Pancreas (tissue), 10 donors: ENCODE data around the gene HAUS7. TPM values are rescaled to one million over a fixed set of nuclear protein-coding genes. Genes with fewer than 3 reads are reported as not detected.

Experiments used
- ATAC-seq, 4 donors: fragments of 200-7000 bp; cut with Tn5 transposase; one replicate each; pipeline versions ENCODE4 v1.8.0 to v1.9.1; 2020; ENCODE audit warnings: mild to moderate bottlenecking in 4 of 4, moderate library complexity in 4 of 4
- DNase-seq, 6 donors: peaks; one replicate each; pipeline ENCODE4 v3.0.0-alpha.2; 2020
- FAIRE-seq: peaks from 2 replicates; lab custom pipeline; 2012; peaks lifted over from hg19 to GRCh38; lab: Jason Lieb, UNC
- H3K27ac ChIP-seq, 4 donors: fragments of 200-600 bp; sonication (generic); 1 replicate in 3 of 4; 2 replicates in 1 of 4; pipeline versions ENCODE4 v1.5.0 to v1.8.0; 2020
- H3K27me3 ChIP-seq, 4 donors: fragments of 200-600 bp; one replicate each; pipeline ENCODE4 v1.8.0; 2021
- H3K36me3 ChIP-seq, 3 donors: fragments of 200-600 bp; sonication (generic) in 1 of 3; one replicate each; pipeline versions ENCODE4 v1.5.0 to v1.8.0; 2020 to 2021
- H3K4me1 ChIP-seq, 3 donors: fragments of 200-600 bp; one replicate each; pipeline ENCODE4 v1.8.0; 2021
- H3K4me3 ChIP-seq, 4 donors: fragments of 200-600 bp; sonication (generic) in 2 of 4; one replicate each; pipeline versions ENCODE4 v1.5.0 to v1.8.0; 2020 to 2021
- H3K9me3 ChIP-seq, 4 donors: fragments of 200-600 bp; one replicate each; pipeline ENCODE4 v1.8.0; 2021
- WGBS, 2 donors: extraction: QIAGEN DNeasy Blood & Tissue Kit; methylation state at CpG; one replicate each; pipeline ENCODE4 v1.1.7; 2013; 5-methylcytosine and 5-hydroxymethylcytosine counted together
- intact Hi-C, 3 donors: fragments of 100-400 bp; cut with DNase I; formaldehyde crosslinking; loops; one replicate each; pipeline versions ENCODE4 v1.11.1 to v1.14.2; 2022
- polyA plus RNA-seq, 2 donors: library from polyadenylated mRNA; stranded (reverse); fragments of 200-250 nt; gene quantifications; one replicate each; pipeline ENCODE4 v1.2.3, GENCODE V29; 2013
- total RNA-seq, 6 donors: library from RNA; stranded (reverse); fragmentation: NEBNext Ultra II Directional in 4 of 6; extraction: Animal tissue kit (Norgen Biotek cat#: 25700) in 4 of 6; gene quantifications; one replicate each; pipeline versions ENCODE4 v1.2.1 to v1.2.4, GENCODE V29; 2021 to 2023
- TF ChIP-seq, protein P1 (sequence below), 4 donors: fragments of 200-600 bp; sonication (generic) in 3 of 4; IDR thresholded peaks; one replicate each; pipeline versions ENCODE4 v1.5.0 to v1.8.0; 2021; ENCODE audit warnings: antibody characterized with exemption in 4 of 4
- donor health status: healthy with polysubstance abuse.
- donor health status: DM: no; HTN: no; CAD: no; lungs with moderate emphysema.
- donor health status: DM: no; HTN: no; CAD: no.
- donor health status: control.
- donor health status: control.
- donor health status: Bipolar disorder and iron deficiency.
- donor health status: DM: yes; HTN: yes; CAD: no.
- donor health status: DM: no; HTN: no; CAD: no.
- donor health status: DM: no; HTN: no; CAD: no.
- donor health status: DM: yes; HTN: yes; CAD: no.

Gene HAUS7
- total and polyA plus RNA-seq, 8 donors = 4.9 to 44.1 (median 9.5) TPM

GRCh38 chrX:153456704-153457103 is 13.7 kb downstream of the HAUS7 start:
- 86 to 88% methylated on average over 9 of the region's 9 CpGs for WGBS, 2 donors
- Histone ChIP-seq H3K27ac (no peak overlapping the region), H3K4me1 (no peaks in the 10 kb centered on the region), H3K9me3 (no peaks in the 10 kb centered on the region), H3K4me3 (no peak overlapping the region), H3K36me3 (no peaks in the 10 kb centered on the region), H3K27me3 (no peaks in the 10 kb centered on the region)
- intact Hi-C loops = no loop called here
- DNase-seq = peak in 1 of 6 donors; percentile 47
- FAIRE-seq = no peak
- TF ChIP-seq, protein P1, sequence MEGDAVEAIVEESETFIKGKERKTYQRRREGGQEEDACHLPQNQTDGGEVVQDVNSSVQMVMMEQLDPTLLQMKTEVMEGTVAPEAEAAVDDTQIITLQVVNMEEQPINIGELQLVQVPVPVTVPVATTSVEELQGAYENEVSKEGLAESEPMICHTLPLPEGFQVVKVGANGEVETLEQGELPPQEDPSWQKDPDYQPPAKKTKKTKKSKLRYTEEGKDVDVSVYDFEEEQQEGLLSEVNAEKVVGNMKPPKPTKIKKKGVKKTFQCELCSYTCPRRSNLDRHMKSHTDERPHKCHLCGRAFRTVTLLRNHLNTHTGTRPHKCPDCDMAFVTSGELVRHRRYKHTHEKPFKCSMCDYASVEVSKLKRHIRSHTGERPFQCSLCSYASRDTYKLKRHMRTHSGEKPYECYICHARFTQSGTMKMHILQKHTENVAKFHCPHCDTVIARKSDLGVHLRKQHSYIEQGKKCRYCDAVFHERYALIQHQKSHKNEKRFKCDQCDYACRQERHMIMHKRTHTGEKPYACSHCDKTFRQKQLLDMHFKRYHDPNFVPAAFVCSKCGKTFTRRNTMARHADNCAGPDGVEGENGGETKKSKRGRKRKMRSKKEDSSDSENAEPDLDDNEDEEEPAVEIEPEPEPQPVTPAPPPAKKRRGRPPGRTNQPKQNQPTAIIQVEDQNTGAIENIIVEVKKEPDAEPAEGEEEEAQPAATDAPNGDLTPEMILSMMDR (IDR thresholded peaks at IDR 0.05) = no peak
- ATAC-seq = no peak

DNA sequence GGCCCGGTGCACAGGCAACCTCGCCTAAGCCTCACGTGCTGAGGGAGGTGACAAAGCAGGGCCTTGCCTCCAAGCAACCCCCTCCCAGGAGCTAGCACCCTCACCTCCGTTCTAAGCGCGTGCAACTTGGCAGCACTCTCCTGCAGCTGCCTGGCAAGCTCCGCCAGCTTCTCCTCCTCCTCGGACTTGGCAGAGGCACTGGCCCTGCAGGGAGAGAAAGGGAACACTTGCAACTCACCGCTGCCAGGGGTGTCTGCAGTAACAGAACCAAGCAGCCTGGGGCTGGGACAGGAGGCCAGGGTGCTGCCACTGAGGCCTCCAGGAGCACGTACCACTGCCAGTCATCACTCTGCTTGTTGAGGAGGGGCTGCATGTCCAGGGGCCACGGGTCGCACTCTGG is 14.2 kb downstream of the HAUS7 start:
- TF ChIP-seq, protein P1 (IDR thresholded peaks at IDR 0.05) = no peak
- Histone ChIP-seq H3K4me3 (no peak overlapping the region), H3K9me3 (no peaks in the 10 kb centered on the region), H3K36me3 (no peaks in the 10 kb centered on the region), H3K27me3 (no peaks in the 10 kb centered on the region), H3K27ac (no peak overlapping the region), H3K4me1 (no peaks in the 10 kb centered on the region)
- intact Hi-C loops = no loop called here
- ATAC-seq (no peak), DNase-seq (peak in 1 of 6 donors; percentile 60), FAIRE-seq (no peak)
- WGBS, 2 donors = 80 to 90% methylated on average over 12 of the region's 12 CpGs

DNA sequence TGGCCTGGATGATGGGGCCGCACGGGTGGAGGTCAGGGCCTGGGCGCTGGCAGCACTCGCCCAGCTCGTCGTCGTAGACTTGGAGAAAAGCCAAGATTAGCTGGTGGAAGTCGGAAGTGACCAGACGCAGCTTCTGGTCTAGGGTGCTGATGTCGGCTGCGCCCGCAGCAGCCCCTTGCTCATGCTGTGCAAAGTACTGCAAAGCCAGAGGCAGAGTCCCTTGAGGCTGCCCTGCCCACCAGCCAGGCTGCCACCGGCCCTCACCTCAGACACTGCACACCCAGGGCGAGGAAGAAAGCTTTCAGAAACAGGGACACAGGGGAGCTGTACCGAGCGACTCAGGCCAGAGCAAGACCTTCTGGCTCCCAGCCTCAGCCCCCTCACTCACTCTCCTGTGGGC is 14.8 kb downstream of the HAUS7 start:
- ATAC-seq = no peak

DNA sequence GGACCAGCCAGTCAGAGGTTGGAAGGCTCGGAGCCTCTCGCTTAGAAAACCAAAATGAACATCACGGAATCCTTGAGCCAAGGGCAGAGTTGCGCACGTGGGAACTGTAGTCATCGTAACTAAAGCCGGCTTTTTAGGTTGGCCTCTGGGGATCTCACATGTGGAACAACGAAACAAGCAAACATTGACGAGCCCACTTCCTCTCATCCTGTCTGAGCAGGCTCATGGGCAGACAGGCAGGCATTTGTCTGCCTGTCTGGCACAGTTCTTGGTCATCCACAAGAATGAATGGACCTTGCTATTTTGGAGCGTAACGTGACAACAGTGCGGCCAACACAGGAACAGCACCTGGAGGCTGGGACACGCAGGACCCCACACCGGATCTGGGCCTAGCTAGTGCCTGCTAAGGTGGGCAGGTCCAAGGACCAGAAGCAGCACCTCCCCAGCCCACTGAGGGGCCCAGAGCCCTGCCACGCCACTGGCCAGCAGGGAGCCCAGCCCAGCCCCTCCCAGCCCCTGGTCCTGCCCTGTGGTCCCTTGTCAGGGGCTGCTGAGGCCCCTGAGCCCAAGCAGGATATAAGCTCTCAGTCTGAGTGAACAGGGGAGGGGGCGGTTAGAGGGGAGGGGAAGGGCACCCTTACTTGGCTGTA is 15.3 kb downstream of the HAUS7 start:
- FAIRE-seq (no peak), ATAC-seq (no peak), DNase-seq (peak in 1 of 6 donors; percentile 50)
- Histone ChIP-seq H3K27me3 (no peaks in the 10 kb centered on the region), H3K4me1 (no peaks in the 10 kb centered on the region), H3K27ac (no peak overlapping the region), H3K36me3 (no peaks in the 10 kb centered on the region), H3K4me3 (no peak overlapping the region), H3K9me3 (no peaks in the 10 kb centered on the region)
- TF ChIP-seq, protein P1 (IDR thresholded peaks at IDR 0.05) = no peak
- WGBS, 2 donors = 86 to 96% methylated on average over 16 of the region's 16 CpGs
- intact Hi-C loops = no loop called here

More for the DNA sequence above, 14.8 kb downstream of the HAUS7 start:
- TF ChIP-seq, protein P1 (IDR thresholded peaks at IDR 0.05) = no peak
- Histone ChIP-seq H3K4me1 (no peaks in the 10 kb centered on the region), H3K4me3 (no peak overlapping the region), H3K9me3 (no peaks in the 10 kb centered on the region), H3K27me3 (no peaks in the 10 kb centered on the region), H3K36me3 (no peaks in the 10 kb centered on the region), H3K27ac (no peak overlapping the region)
- FAIRE-seq (no peak), DNase-seq (peak in 1 of 6 donors; percentile 54)
- WGBS, 2 donors = 79 to 89% methylated on average over 16 of the region's 16 CpGs
- intact Hi-C loops = no loop called here

DNA sequence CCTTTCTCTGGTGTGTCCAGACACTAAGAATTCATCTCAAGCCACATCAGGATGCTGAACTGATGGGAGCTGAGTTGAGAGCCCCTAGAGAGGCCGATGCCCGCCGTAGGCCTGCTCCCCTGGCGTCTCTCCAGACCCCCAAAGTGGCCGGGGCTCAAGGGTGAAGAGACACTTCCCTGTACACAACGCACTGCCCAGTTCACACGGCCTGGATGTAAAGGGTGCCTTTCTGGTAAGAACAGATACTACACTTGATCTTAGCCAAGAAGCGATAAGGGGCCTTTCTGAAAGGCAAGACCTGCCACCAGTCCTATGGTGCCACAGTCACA is 19.5 kb downstream of the HAUS7 start:
- Histone ChIP-seq H3K27ac (no peak overlapping the region), H3K4me1 (no peaks in the 10 kb centered on the region), H3K36me3 (no peaks in the 10 kb centered on the region), H3K27me3 (no peaks in the 10 kb centered on the region), H3K4me3 (no peak overlapping the region), H3K9me3 (no peaks in the 10 kb centered on the region)
- TF ChIP-seq, protein P1 (IDR thresholded peaks at IDR 0.05) = no peak
- ATAC-seq = no peak
- 74 to 88% methylated on average over 8 of the region's 8 CpGs for WGBS, 2 donors
- no peak for FAIRE-seq
- no peak for DNase-seq
- intact Hi-C loops = no loop called here
